ENCODE data around the gene DUSP22. TPM values are rescaled to one million over a fixed set of nuclear protein-coding genes. Genes with fewer than 3 reads are reported as not detected.

Gene DUSP22
- total and polyA plus RNA-seq, 2 donors (not counting 1 experiment from before 2014, with no cell fraction given) = 117 to 133 TPM

DNA sequence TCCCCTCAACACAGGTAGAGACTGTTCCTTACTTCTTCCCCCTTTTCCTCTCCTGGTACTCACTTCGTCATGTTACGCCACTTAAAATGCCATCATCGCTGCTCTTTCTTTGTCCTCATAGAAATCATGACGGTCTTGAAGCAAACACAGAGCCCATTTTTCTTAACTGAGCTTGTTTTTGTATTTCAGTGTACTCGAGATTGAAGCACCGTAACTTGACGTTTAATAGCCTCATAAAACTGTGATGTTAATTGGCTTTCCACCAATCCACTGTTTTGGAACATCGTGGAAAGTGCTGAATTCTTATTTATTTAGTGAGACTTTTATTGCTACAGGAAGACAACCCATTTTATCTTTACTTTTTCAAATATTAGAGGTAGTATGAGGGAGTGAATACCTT lies 38.7 kb downstream of the DUSP22 start:
- no peaks in the 10 kb centered on the region for H4K20me1 ChIP-seq (ENCODE audit: control insufficient read depth, insufficient read depth, low read length, poor library complexity, severe bottlenecking)
- H3K4me2 ChIP-seq (replicated peaks; ENCODE audit: low read depth, low read length, poor library complexity, severe bottlenecking) = no peak overlapping the region
- H3K4me1 Mint-ChIP-seq = peaks cover 10% of the 10 kb centered on the region
- H3K36me3 ChIP-seq (replicated peaks in 1 of 2; ENCODE audit: control extremely low read depth in 1 of 2, control insufficient read depth in 1 of 2, extremely low read depth in 1 of 2, insufficient read depth in 2 of 2, low read length in 1 of 2) = peaks cover 0 to 20% of the 10 kb centered on the region in 2 experiments
- ChIA-PET CTCF (interaction anchor here (1.1 to 3.1 kb wide), 5 partner anchors 9 to 43 kb away, joined by 3 to 11 read pairs (median 9); partner anchors contain the start of gene DUSP22), POLR2A (interaction anchor here (1.3 to 2.1 kb wide), 2 partner anchors 10 to 38 kb away, joined by 3 to 11 read pairs; no protein-coding TSS in a partner anchor)
- H3K4me1 ChIP-seq (ENCODE audit: control insufficient read depth in 2 of 2, insufficient read depth in 2 of 2, low read length in 2 of 2) = peaks cover 50 to 82% of the 10 kb centered on the region in 2 donors
- WGBS (ENCODE audit: insufficient coverage) = 87% methylated on average over 7 of the region's 8 CpGs
- H2AFZ ChIP-seq (ENCODE audit: insufficient read depth, low read depth, low read length, poor library complexity, severe bottlenecking) = no peak overlapping the region
- intact Hi-C loops (cut with micrococcal nuclease) = no loop called here
- peaks cover 85% of the 10 kb centered on the region for H3K79me2 ChIP-seq (ENCODE audit: control insufficient read depth, insufficient read depth, low read length)
- DNase-seq (no peak), ATAC-seq (ENCODE audit: low read depth) (no peak)
- H3K27ac Mint-ChIP-seq = no peak overlapping the region
- H3K4me3 ChIP-seq (ENCODE audit: control extremely low read depth in 1 of 5, extremely low read depth in 1 of 5, insufficient read depth in 1 of 5, low read depth in 2 of 5, low read length in 4 of 5) = no peak overlapping the region
- H3K27me3 ChIP-seq (replicated peaks in 1 of 4; ENCODE audit: control extremely low read depth in 1 of 4, control insufficient read depth in 3 of 4, insufficient read depth in 4 of 4, low read length in 3 of 4) = no peaks in the 10 kb centered on the region
- H3K9me3 Mint-ChIP-seq (ENCODE audit: insufficient read depth) = no peaks in the 10 kb centered on the region
- H3K27ac ChIP-seq (ENCODE audit: low read length in 2 of 2) = no peak overlapping the region
- no peak overlapping the region for H3K9ac ChIP-seq (ENCODE audit: low read length)
- H3K27me3 Mint-ChIP-seq = no peaks in the 10 kb centered on the region
- no peak overlapping the region for H3K4me3 Mint-ChIP-seq
- no peaks in the 10 kb centered on the region for H3K9me3 ChIP-seq (ENCODE audit: control extremely low read depth in 1 of 3, control insufficient read depth in 2 of 3, insufficient read depth in 1 of 3, low read length in 2 of 3)
- TF ChIP-seq, protein P1, sequence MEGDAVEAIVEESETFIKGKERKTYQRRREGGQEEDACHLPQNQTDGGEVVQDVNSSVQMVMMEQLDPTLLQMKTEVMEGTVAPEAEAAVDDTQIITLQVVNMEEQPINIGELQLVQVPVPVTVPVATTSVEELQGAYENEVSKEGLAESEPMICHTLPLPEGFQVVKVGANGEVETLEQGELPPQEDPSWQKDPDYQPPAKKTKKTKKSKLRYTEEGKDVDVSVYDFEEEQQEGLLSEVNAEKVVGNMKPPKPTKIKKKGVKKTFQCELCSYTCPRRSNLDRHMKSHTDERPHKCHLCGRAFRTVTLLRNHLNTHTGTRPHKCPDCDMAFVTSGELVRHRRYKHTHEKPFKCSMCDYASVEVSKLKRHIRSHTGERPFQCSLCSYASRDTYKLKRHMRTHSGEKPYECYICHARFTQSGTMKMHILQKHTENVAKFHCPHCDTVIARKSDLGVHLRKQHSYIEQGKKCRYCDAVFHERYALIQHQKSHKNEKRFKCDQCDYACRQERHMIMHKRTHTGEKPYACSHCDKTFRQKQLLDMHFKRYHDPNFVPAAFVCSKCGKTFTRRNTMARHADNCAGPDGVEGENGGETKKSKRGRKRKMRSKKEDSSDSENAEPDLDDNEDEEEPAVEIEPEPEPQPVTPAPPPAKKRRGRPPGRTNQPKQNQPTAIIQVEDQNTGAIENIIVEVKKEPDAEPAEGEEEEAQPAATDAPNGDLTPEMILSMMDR (IDR thresholded peaks at IDR 0.05) = no peak
- no peak for TF ChIP-seq EZH2 (IDR thresholded peaks at IDR 0.05; ENCODE audit: borderline replicate concordance, insufficient read depth, low read depth, low read length, poor library complexity, severe bottlenecking)
